ENCODE results near the gene SVOP.
"Not testable (repeated sequence)": the region's sequence is repeated elsewhere in the genome, so short reads cannot be mapped to it uniquely, and the experiment has no call there.

Gene SVOP, protein sequence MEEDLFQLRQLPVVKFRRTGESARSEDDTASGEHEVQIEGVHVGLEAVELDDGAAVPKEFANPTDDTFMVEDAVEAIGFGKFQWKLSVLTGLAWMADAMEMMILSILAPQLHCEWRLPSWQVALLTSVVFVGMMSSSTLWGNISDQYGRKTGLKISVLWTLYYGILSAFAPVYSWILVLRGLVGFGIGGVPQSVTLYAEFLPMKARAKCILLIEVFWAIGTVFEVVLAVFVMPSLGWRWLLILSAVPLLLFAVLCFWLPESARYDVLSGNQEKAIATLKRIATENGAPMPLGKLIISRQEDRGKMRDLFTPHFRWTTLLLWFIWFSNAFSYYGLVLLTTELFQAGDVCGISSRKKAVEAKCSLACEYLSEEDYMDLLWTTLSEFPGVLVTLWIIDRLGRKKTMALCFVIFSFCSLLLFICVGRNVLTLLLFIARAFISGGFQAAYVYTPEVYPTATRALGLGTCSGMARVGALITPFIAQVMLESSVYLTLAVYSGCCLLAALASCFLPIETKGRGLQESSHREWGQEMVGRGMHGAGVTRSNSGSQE

DNA sequence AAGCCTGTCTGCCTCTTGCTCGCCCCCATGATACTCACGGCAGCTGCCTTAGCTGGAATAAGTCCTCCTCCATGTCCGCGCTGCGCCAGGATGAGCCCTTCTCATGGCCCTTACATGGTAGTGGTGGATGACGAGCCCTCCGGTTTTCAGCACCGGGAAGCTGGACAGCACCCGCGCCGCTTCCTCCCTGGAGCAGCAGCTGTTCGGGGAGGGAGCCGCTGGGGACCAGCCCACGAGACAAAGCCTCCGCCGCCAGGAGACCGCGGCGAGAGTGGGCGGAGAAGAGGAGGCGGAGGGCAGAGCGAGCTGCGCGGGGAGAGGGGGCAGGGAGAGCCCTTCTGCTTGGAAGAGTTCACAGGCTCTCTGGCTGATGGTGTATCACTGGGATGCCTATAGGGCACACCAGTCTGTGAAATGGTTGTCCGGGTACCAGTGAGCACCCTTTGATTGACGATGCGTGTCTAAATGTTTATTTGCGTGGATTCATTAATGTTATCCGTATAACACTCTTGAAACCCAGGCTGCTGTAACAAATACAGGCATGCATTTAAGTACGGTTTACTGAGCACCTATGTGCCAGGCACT is at the start of gene SVOP:
Gene SVOP, minus strand, starts transcription at position 273 of the 585 bp plus-strand sequence. Its CDS starts 200 bp downstream, at position 73.
- DNase-seq, result peak; percentile 51

DNA sequence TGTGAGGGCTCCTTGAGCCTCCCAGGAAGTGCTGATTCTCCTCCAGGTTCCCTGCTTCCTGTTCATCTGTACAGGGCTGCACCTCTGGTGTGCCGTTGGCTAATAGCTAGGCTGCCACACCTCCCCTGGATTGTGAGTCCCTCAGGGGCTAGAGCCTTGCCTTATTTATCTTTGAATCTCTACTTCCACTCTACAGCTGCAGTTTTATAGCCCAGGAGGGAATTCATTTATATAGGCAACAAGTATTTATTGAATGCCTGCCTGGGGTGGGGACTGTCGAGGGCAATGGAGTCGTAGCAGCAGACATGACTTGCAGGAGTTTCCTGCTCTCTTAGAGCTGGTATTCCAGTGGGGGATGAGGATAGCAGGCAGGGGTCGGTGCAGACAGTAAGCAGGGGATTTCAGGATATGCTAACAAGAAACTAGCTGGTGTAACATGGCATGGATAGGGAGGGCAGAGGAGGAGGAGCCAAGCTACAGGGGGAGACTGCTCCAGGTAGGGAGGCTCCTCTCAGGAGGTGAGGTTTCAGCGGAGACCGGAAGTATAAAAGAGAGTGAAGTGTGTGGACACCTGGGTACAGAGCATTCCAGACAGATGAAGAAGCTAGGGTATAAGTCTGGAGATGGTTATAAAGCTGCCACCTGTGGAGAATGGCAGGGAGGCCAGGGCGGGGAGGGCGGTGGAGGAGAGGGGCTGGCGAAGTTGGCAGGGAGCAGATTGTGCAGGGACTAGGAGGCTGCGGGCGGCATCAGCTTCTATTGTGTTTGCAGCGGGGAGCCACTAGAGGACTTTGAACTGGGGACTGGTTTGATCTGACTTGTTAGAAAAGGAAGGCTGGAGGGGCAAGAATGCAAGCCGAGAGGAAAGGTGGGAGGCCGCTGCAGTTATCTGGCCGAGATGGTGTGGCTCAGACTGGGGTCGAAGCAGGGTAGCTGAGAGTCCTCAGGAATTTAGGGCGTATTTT is 48.7 kb upstream of the SVOP start:
- DNase-seq, result no peak

DNA sequence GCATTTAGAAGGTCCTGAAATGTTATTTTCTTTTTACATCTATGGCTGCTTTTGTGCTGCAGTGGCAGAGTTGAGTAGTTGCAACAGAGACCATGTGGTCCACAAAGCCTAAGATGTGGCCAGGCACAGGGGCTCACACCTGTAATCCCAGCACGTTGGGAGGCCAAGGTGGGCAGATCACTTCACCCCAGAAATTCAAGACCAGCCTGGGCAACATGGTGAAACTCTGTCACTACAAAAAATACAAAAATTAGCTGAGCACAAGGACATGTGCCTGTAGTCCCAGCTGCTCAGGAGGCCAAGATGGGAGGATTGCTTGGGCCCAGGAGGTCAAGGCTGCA is 45.0 kb upstream of the SVOP start:
- no peak for DNase-seq

DNA sequence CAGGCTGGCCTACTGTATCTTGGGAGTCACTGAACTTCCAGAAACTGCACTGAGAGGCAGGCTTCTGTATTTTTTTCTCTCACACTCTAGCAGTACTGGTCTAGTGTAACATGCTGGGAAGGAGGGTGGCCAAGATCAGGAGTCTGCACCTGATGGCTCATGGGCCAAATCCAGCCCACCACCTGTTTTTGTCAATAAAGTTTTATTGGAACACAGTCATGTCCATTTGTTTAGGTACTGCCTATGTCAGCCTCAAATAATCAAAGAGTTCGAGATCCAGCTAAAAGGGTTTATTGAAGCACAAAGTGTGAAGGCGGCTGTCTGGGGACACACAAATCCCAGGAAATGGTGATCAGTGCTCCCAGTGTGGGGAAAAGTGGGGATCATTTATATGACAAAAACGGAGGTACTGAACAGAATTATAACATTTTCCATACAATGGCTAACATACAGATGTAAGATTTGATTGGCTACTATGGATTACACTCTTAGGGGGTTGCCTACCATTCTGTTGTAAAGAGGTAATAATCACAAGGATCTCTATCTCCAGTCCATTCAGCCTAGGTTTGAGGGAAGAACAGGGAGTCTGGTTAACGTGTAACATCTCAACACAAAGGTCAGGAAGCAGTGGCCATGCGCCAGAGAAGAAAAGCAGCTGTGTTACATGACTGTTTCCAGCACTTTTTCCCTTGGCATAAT is 44.4 kb upstream of the SVOP start:
- DNase-seq, result no peak

DNA sequence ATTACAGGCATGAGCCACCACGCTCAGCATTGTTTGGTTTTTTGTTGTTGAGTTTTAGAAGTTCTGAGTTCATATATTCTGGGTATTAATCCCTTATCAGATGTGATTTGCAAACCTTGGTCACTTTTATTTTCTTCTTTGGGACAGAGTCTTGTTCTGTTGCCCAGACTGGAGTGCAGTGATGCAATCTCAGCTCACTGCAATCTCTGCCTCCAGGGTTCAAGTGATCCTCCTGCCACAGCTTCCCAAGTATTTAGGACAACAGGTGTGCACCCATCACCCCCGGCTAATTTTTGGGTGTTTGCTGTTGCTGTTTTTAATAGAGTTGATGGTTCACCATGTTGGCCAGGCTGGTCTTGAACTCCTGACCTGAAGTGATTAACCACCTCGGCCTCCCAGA is 43.3 kb upstream of the SVOP start:
- no peak for DNase-seq

DNA sequence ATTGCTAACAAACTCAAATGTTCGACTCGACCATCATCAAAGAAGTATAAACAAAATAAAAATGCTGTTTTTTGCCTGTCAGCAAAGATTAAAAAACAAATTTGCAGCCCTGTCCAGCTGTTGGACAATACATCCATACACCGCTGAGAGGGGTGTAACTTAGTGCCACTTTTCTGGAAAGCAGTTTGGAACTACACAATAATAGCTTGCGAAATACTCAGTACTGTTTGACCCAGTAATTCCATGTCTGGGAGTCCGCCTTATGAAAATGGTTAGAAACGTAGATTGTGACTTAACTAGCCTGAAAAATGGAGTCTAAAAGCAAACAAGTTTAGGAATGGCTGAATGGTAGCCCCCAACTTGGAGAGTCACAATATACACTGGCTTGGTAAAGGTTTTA is 37.9 kb upstream of the SVOP start:
- no peak for DNase-seq

GRCh38 chr12:109057376-109057775 is 36.5 kb upstream of the SVOP start:
- DNase-seq, result no peak

- no peak for DNase-seq
These were observed 36.0 kb upstream of the SVOP start for GRCh38 chr12:109056891-109057290.

DNA sequence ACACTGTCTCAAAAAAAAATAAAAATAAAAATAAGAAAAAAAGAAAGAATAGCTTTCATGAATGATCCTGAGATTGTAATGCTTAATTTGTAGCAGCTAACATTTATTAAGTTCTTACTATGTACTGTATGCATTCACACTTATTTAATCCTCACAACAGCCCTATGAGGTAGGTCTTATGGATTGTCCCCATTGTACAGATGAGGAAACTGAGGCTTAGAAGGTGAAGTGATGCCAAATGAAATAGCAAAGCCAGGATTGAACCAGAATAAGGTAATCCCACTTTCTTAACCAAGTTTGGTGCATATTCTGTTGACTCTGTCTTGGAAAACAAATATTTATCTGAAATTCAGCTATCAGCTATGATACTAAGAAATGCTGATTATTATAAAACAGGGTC is 33.7 kb upstream of the SVOP start:
- DNase-seq, result no peak

GRCh38 chr12:109054124-109054513 is 33.3 kb upstream of the SVOP start:
- DNase-seq, result not testable (repeated sequence)

DNA sequence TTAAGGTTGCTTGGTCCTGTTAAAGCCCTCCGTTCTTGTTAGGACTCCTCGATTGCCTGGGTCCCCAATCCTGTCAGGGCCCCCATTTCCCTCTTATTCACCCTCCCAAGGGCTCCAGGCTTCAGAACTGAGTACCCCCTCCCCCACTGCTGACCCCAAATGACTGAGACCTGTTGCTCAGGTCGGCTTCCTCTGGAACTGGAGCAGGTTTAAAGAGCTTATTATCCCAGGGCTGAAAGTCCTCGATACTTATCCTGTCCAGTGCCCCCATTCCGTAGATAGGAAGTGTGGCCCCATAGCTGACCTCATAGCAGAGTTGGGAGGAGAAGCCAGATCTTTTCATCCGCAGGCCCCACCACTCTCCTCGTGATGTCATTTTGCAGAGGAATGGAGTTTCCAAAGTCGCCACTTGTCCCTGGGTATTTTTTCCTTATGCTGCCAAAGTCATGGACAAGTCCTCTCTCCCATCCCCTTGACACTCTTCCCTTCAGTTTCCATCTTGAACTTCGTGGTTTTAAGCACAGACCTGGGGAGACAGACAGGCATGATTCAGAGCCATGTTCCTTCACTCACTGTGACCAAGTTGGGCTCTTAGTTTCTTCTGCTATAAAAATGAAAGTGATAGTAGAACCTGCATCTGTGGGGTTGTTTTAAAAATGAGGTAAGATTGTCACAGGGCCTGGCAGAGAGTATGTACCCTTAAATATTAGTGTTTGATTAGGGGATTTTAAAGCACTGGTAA is 32.7 kb upstream of the SVOP start:
- DNase-seq, result no peak

GRCh38 chr12:109052414-109053323 is 31.8 kb upstream of the SVOP start, which contains the start of gene USP30:
TSS of gene USP30 (plus strand) at chr12:109052576. CDS start at chr12:109052679, 103 bp downstream.
- DNase-seq, result peak; percentile 67

GRCh38 chr12:109052097-109052413 is 31.2 kb upstream of the SVOP start:
- no peak for DNase-seq

DNA sequence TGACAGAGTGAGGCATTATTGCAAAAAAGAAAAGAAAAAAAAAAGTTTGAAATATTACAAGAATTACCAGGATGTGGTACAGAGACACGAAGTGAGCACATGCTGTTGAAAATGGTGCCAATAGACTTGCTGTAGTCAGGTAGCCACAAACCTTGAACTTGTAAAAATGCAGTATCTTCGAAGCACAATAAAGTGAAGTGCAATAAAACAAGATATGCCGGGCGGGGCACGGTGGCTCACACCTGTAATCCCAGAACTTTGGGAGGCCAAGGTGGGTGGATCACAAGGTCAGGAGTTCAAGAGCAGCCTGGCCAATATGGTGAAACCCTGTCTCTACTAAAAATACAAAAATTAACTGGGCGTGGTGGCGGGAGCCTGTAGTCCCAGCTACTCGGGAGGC is 28.9 kb upstream of the SVOP start:
- not testable (repeated sequence) for DNase-seq

- DNase-seq, result not testable (repeated sequence)
These were observed 27.8 kb upstream of the SVOP start for GRCh38 chr12:109048706-109049105.

GRCh38 chr12:109047081-109047805 is 26.4 kb upstream of the SVOP start:
- DNase-seq, result no peak

DNA sequence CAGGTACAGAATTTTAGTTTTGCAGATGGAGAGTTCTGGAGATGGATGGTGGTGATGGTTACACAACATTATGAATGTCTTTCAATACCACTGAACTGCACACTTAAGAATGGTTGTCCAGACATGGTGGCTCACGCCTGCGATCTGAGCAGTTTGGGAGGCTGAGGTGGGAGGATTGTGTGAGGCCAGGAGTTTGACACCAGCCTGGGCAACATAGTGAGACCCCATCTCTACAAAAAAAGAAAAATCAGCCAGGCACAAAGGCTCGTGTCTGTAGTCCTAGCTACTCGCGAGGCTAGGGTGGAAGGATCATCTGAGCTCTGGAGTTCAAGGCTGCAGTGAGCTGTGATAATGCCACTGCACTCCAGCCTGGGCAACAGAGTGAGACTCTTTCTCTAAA is 23.4 kb upstream of the SVOP start:
- DNase-seq, result no peak

- no peak for DNase-seq
These were observed 16.1 kb upstream of the SVOP start for GRCh38 chr12:109036975-109037374.

DNA sequence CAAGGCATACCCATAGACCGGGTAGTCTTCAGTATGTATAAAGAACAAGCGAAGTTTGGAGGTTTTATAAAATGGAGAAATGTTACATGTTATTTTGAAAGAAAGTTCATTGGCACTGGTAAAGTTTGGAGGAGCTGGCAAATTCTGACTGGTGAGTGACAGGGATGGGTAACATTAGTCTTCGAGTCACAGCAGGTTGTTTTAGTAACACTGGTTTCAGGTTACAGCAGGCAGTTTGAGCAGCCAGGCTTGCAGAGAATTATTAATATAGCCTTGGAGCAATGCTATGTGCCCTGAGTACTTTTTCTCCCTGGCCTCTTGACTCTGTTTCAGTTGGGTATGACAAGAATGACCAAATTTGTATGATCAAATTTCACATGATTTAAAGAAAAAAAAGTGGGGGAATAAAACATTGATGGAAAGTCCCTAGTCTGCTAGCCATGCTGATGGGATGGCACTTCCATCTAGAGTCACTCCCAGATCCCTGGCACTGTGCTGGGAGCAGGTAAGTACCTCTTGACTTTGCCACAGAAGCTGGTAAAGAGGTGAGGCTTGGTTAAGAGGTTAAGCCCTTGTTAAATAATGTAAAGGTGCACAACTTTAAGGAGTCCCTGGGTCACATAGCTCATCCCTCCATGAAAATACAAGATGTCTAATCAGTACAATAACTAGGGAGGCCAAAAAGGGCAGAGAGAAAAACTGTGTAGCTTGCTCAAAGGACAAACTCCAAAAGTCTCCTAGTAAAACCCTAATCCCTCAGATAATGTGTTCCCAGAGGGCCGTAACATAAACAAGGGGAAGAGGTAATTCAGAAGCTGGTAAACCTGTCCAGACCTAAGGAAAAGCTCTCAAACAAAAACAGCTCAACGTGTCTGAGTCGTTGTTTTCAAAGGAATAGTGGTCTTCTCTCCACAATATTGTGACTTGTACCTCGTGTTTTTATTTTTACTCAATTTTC is 12.7 kb upstream of the SVOP start:
- no peak for DNase-seq
